ENCODE results near the gene C1QTNF2. TPM values are rescaled to one million over a fixed set of nuclear protein-coding genes. Genes with fewer than 3 reads are reported as not detected.

The C1QTNF2 gene
- total RNA-seq, 1 donor from 2014 or later = 0.26 TPM

DNA sequence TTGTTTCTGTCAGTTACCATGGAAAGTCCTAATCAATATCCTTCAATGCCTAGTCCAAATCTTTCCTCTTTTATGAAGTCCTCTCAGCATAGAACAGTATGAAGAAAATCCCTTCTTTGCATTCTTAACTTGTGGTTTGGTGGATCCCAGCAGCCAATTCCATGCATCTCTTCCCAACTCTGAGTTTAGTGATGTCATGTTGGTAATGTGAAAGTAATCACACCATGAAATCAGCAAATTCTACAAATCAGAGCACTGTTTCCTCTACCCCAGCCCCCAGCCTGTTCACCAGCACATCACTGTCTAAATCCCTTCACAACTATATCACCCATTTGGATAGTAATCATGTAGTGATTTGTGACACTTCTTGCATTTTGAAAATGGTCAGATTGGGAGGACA lies 4.7 kb upstream of the C1QTNF2 start:
- DNase-seq (ENCODE audit: low read depth in 2 of 2) = no peak

GRCh38 chr5:160371294-160371693 lies 868 bp upstream of the C1QTNF2 start:
- no peak for DNase-seq (ENCODE audit: low read depth in 2 of 2)

GRCh38 chr5:160370713-160371034 lies 248 bp upstream of the C1QTNF2 start:
- no peak for DNase-seq (ENCODE audit: low read depth in 2 of 2)

GRCh38 chr5:160367885-160368284 lies 2.5 kb downstream of the C1QTNF2 start:
- DNase-seq (ENCODE audit: low read depth in 2 of 2) = no peak

DNA sequence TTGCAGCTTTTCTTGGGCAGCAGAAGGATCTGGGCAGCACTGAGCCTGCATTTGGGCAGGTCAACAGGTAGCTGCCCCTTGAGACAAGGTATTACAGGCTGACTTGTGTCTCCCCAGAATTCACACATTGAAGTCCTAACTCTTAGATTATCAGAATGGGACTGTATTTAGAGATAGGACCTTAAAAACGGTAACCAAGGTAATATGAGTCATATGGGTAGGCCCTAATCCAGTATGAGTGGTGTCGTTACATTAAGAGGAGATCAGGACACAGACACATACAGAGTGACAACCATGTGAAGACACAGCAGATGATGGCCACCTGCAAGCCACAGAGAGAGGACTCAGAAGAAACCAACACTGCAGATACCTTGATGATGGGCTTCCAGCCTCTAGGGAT lies 3.2 kb downstream of the C1QTNF2 start:
- no peak for DNase-seq (ENCODE audit: low read depth in 2 of 2)

DNA sequence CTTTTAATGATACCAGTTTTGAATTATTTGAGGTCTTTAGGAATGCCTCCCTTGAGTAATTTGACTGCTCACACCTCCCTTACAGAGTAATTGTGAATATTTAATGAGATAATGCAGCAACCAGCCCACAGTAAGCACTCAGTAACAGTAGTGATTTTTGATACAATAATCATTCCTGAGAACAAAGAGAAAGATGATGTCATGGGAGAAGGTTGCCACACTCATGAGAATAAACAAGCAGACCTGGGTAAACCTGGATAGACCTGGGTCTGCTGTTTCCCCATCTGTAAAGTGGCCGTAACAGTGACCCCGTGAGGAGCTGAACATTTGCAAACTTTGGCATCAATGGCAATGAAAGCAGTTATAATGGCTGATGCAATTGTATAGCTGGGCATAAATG lies 4.2 kb downstream of the C1QTNF2 start:
- DNase-seq (ENCODE audit: low read depth in 2 of 2) = no peak

DNA sequence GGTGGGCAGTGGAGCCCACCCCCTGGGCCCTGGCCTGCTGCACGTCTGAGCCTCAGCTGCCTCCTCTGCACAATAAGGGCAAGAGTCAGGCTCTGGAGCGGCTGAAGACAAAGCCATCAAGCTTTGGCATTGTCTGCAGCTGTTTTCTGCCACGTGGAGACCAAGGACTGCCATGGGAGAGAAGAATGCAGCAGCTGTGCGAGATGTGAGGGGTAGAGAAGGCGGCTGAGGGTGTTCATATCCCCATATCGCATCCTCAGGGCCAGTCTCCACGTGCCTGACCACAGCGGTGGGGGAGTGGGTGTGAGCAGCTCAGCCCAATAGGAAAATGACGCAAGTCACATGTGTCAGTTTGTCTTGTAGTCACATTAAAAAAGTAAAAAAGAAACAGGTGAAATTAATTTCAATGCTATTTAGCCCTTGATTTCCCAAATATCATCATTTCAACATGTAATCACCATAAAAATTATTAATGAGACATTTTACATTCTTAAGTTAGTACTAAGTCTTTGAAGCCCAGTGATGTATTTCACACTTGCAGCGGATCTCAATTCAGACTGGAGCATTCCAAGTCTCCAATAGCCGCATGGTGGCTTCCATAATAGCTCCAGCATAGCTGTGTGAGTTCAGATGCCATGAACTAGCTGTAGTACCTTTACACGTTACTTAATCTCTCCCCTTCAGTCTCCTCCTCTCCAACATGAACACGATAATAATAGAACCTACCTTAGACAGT lies 6.6 kb downstream of the C1QTNF2 start:
- no peak for DNase-seq (ENCODE audit: low read depth in 2 of 2)

- DNase-seq (ENCODE audit: low read depth in 2 of 2) = no peak
Observed at GRCh38 chr5:160363211-160363610, 7.2 kb downstream of the C1QTNF2 start.

GRCh38 chr5:160361624-160362228 lies 8.7 kb downstream of the C1QTNF2 start:
- DNase-seq (ENCODE audit: low read depth in 2 of 2) = no peak

DNA sequence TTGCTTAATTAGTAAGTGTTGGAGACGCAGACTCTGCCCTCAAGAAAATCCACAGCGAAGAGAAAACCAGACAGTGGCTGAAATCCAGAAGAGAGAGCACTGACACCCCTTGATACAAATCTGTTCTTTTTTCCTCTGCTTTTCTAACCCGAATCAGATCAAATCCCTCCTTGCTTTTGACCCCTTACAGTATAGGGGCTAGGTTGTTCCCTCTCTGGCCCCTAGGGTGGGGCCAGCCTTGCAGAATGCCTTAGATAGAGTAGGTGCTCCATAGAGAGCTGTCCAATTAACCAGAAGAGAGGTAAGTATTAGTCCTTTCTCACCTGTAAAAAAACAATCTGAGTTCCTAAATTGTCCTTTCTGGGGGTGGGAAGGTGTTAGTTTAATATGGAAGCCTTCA lies 10.1 kb downstream of the C1QTNF2 start:
- DNase-seq (ENCODE audit: low read depth in 2 of 2) = no peak

DNA sequence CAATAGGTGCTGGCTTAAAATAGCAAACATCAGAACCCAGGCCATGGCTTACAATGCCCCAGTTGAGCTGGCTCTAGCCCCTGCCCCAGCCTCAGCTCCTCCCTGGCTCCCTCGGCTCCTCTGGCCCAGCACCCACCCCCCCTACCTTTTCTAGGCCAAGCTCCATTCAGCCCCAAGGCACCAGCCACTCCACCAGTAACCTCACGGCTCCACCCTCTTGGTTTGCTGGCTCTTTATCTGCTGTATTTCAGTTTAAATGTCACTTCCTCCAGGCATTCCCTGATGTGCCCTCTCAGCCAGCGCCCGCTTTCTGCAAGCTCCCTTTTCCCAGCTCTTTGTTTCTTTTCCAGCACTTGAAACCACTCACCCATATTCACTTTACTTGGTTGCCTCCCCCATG lies 10.6 kb downstream of the C1QTNF2 start:
- no peak for DNase-seq (ENCODE audit: low read depth in 2 of 2)

- no peak for DNase-seq (ENCODE audit: low read depth in 2 of 2)
Observed at GRCh38 chr5:160359242-160359641, 11.2 kb downstream of the C1QTNF2 start.

- DNase-seq (ENCODE audit: low read depth in 2 of 2) = no peak
Observed at GRCh38 chr5:160357861-160358411, 12.5 kb downstream of the C1QTNF2 start.

GRCh38 chr5:160357394-160357793 lies 13.0 kb downstream of the C1QTNF2 start:
- DNase-seq (ENCODE audit: low read depth in 2 of 2) = no peak

- no peak for DNase-seq (ENCODE audit: low read depth in 2 of 2)
Observed at GRCh38 chr5:160356550-160357347, 13.7 kb downstream of the C1QTNF2 start.

GRCh38 chr5:160354666-160355065 lies 15.8 kb downstream of the C1QTNF2 start:
- DNase-seq (ENCODE audit: low read depth in 2 of 2) = no peak

DNA sequence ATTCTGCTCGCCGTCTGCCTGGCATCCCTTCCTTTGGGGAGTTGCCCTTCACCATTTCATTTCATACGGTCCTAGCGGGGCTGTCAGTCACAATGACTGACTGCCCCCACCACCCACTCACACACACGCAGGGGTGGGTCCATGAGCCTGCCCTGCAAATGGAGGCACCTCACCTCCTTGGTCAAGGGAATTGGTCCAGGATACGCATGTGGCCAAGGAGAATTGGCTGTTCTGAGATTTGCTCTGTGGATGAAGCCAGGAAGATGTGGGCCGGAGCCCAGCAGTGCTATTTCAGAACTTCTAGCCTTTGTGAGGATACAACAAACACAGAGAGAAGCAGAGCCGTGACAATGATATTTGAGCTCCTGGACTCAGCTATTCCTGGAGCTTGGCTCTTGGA lies 17.0 kb downstream of the C1QTNF2 start:
- DNase-seq (ENCODE audit: low read depth in 2 of 2) = no peak

DNA sequence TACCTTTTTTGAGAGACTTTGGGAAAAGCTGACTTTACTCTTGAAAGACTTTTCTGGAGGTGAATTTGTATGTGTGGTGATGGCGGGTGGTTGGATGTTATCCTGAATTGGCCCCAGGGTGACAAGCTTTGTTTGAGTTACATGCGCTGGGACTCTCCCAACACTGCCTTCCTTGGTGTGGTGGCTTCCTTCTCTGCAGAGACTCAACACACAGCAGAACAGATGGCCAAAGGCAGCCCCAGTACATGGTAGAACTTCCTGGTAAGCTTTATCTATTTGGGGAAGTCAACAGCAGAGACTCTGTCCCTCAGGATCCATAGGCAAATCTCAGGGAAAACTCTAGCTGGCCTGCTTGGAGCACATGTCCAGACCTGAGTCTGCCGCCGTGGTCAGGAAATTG lies 18.1 kb downstream of the C1QTNF2 start:
- no peak for DNase-seq (ENCODE audit: low read depth in 2 of 2)

- DNase-seq (ENCODE audit: low read depth in 2 of 2) = no peak
Observed at GRCh38 chr5:160349935-160350303, 20.5 kb downstream of the C1QTNF2 start.

GRCh38 chr5:160349249-160349934 lies 21.0 kb downstream of the C1QTNF2 start:
- DNase-seq (ENCODE audit: low read depth in 2 of 2) = no peak

GRCh38 chr5:160348080-160348479 lies 22.3 kb downstream of the C1QTNF2 start:
- no peak for DNase-seq (ENCODE audit: low read depth in 2 of 2)

DNA sequence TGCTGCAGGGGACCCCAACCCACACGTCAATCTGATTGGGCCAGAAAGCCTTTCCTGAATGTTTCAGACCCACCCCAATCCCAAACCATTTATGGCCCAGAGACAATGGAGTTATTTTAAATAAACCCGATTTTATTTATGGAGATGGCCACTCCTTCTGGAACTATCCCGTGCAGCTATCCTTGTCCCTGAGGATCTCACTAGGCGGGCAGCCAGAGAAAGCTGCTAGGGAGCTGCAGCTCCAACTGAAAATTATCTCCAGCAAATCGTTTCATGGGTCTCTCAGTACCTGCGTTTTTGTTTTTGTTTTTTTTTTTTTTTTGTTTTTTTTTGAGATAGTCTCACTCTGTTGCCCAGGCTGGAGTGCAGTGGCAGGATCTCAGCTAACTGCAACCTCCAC lies 23.0 kb downstream of the C1QTNF2 start:
- no peak for DNase-seq (ENCODE audit: low read depth in 2 of 2)
